GM21381 (cell line): ENCODE measurements around the gene CDKN1C.
A peak's percentile ranks its signal among the peaks of the same experiment; 100 is the strongest.
"Not testable (repeated sequence)": the region's sequence is repeated elsewhere in the genome, so short reads cannot be mapped to it uniquely, and the experiment has no call there.

Source experiments
- ATAC-seq: cut with Tn5 transposase; IDR thresholded peaks from one replicate; pipeline ENCODE4 v1.9.1; 2021; ENCODE audit warnings: mild to moderate bottlenecking, moderate library complexity; ENCODE audit not compliant: unreplicated experiment

The CDKN1C gene

GRCh38 chr11:2909133-2909902, 23.7 kb upstream of the CDKN1C start:
- no peak for ATAC-seq

GRCh38 chr11:2908130-2908529, 22.6 kb upstream of the CDKN1C start:
- no peak for ATAC-seq

GRCh38 chr11:2905299-2905698, 19.7 kb upstream of the CDKN1C start:
- ATAC-seq, result not testable (repeated sequence)

- ATAC-seq, result no peak
These were observed 18.8 kb upstream of the CDKN1C start for GRCh38 chr11:2904153-2905052.

- no peak for ATAC-seq
These were observed 18.1 kb upstream of the CDKN1C start for GRCh38 chr11:2903672-2904011.

GRCh38 chr11:2902784-2903671, 17.5 kb upstream of the CDKN1C start:
- ATAC-seq, result peak; percentile 9

- peak; percentile 95 for ATAC-seq
These were observed 16.5 kb upstream of the CDKN1C start for GRCh38 chr11:2901854-2902783.

GRCh38 chr11:2901196-2901796, 15.7 kb upstream of the CDKN1C start:
- no peak for ATAC-seq

GRCh38 chr11:2899080-2899783, 13.7 kb upstream of the CDKN1C start:
- ATAC-seq, result no peak

GRCh38 chr11:2898366-2899079, 12.9 kb upstream of the CDKN1C start:
- ATAC-seq, result no peak

- ATAC-seq, result no peak
These were observed 11.5 kb upstream of the CDKN1C start for GRCh38 chr11:2897048-2897447.

GRCh38 chr11:2896047-2896446, 10.5 kb upstream of the CDKN1C start:
- no peak for ATAC-seq

- ATAC-seq, result no peak
These were observed 8.4 kb upstream of the CDKN1C start for GRCh38 chr11:2893935-2894334.

- no peak for ATAC-seq
These were observed 7.5 kb upstream of the CDKN1C start for GRCh38 chr11:2892967-2893528.

GRCh38 chr11:2892215-2892966, 6.8 kb upstream of the CDKN1C start:
- ATAC-seq, result no peak

- no peak for ATAC-seq
These were observed 6.0 kb upstream of the CDKN1C start for GRCh38 chr11:2891326-2892214.
